Measurements from ENCODE around the gene TMEM63C. TPM values are rescaled to one million over a fixed set of nuclear protein-coding genes. Genes with fewer than 3 reads are reported as not detected.
A peak's percentile ranks its signal among the peaks of the same experiment; 100 is the strongest.

TMEM63C gene
- polyA plus RNA-seq (ENCODE audit: low read depth in 6 of 6), result under 1 TPM in 1 of 6 donors, not detected in 5; 0.44 TPM

DNA sequence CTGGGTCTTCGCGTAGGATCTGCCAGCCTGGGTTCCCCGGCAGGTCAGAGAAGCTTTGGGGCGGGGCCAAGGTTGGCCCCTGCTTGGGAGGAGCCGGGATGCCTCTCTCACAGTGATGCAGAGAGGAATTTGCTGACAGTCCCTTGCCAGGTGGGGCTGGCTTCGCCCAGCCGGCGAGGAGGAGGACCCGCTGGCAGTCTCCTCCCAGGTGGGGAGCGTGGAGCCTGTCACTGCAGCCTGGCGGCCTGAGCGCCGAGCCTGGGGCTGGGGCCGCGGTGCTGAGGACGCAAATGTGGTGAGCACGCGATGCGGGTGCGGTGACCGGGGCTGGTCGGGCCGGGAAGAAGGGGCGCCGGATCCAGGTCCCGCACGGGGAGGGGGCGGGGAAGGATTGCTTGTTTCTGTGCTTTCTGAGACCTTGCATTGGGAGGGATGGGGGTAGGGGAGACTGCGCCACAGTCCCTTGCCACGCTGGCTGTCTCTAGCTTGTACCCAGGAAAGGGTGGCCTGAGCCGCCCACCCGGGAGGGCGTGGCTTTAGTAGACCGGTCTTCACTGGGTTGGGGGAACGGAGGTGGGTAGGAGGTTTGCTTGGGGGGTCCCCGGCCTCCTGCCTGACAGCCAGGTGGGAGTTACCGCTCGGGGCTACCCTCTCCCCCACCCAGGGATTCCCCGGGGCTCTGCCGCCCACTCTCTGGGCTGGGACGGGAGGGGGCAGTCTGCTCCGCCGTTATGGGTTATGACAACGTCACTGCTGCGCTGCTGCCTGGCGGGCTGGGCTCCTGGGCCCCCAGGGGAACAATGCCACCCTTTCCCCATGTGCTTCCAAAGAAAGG, at the start of gene TMEM63C:
TMEM63C (plus strand) TSS at position 196 of the 835 bp plus-strand sequence. CDS start 37,016 bp downstream, outside the sequence.
- Mint-ChIP-seq H3K4me3 (peak within 1 kb of the TSS; percentile 77 to 93 (median 87)), H3K9me3 (peaks cover 0 to 1% (median 0%) of the 10 kb centered on the region in 7 donors)

GRCh38 chr14:77131871-77132486, 49.6 kb upstream of the TMEM63C start:
- H3K4me3 Mint-ChIP-seq, result no peak overlapping the region

More for the DNA sequence above, at the start of gene TMEM63C:
- ATAC-seq (ENCODE audit: low read depth in 2 of 2) (peak; percentile 75 to 78), DNase-seq (peak; percentile 39)
- H3K36me3 Mint-ChIP-seq, result no peaks in the 10 kb centered on the region
- peak within 1 kb of the TSS in 4 of 6 donors; percentile 4 to 69 (median 42) for H3K27ac Mint-ChIP-seq
- peaks cover 12 to 21% (median 20%) of the 10 kb centered on the region in 3 donors for H3K4me1 Mint-ChIP-seq
- H3K27me3 Mint-ChIP-seq, result peaks cover 11 to 51% (median 18%) of the 10 kb centered on the region in 3 donors

DNA sequence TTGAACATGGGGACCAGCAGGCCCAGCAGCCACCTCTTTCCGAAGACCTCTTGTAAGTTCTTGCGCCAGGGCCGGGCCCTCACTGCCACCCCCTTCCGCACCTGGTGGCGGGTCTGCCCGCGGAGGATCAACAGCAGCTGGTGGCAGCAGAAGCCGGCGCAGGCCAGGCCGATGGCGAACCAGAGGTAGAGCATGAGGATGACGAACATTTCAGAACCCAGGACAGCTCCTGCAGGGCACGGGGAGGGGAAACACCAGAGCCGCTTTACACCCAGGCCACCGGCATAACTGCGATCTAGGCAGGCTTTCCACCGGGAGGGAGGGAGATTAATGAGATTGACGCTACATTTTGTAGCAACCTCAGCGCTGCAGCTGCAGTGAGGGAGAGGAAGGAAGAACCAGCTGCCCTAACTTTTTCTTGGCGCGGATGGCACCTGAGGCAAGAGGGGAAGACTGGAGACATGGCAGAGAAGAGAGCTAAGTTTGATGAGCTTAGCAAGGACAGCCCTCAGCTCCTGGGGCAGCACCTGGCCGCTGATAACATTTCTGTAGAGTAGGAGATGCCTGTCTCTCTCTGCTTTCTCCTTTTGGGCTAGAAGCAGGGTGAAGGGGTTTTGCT, 47.8 kb upstream of the TMEM63C start:
- ATAC-seq (ENCODE audit: low read depth in 2 of 2), result peak; percentile 94 to 96
- Mint-ChIP-seq H3K36me3 (peaks cover 0 to 21% of the 10 kb centered on the region in 2 donors), H3K27ac (peak overlapping the region in 2 of 6 donors; percentile 4 to 75), H3K4me3 (no peak overlapping the region), H3K4me1 (peaks cover 7 to 14% (median 14%) of the 10 kb centered on the region in 3 donors), H3K27me3 (peaks cover 65 to 98% (median 89%) of the 10 kb centered on the region in 3 donors), H3K9me3 (peaks cover 0 to 8% (median 0%) of the 10 kb centered on the region in 7 donors)
- DNase-seq, result peak; percentile 75

More at GRCh38 chr14:77131871-77132486, 49.6 kb upstream of the TMEM63C start:
- ATAC-seq (ENCODE audit: low read depth in 2 of 2) (no peak), DNase-seq (no peak)
- Mint-ChIP-seq H3K36me3 (peaks cover 0 to 21% of the 10 kb centered on the region in 2 donors), H3K27ac (no peak overlapping the region), H3K27me3 (peaks cover 63 to 96% (median 85%) of the 10 kb centered on the region in 3 donors), H3K9me3 (peaks cover 0 to 8% (median 0%) of the 10 kb centered on the region in 7 donors), H3K4me1 (peaks cover 7 to 11% (median 10%) of the 10 kb centered on the region in 3 donors)

DNA sequence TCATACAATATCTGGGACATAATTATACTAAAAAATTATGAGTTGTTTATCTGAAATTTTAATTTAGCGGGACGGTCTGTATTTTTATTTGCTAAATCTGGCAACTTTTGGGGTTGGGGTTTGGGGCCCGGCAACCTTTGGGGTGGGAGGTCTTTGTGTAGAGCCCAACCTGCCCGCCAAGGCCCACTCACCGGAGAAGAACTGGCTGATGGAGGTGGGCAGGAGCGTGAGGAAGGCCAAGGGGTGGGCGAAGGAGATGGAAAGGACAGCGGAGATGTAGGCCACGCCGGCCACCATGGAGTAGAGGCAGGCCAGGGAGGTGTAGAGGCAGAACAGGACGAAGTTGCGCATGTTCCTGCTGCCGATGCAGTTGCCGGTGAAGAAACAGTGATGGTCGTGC, 42.6 kb upstream of the TMEM63C start:
- Mint-ChIP-seq H3K9me3 (no peaks in the 10 kb centered on the region), H3K27ac (no peak overlapping the region), H3K4me1 (peaks cover 32 to 38% (median 32%) of the 10 kb centered on the region in 3 donors), H3K4me3 (peak overlapping the region in 6 of 8 donors; percentile 73 to 86 (median 81)), H3K36me3 (peaks cover 0 to 1% of the 10 kb centered on the region in 2 donors), H3K27me3 (peaks cover 73 to 89% (median 87%) of the 10 kb centered on the region in 3 donors)
- DNase-seq, result no peak
- ATAC-seq (ENCODE audit: low read depth in 2 of 2), result no peak

GRCh38 chr14:77139540-77140358, 41.8 kb upstream of the TMEM63C start:
- H3K4me3 Mint-ChIP-seq, result peak overlapping the region; percentile 73 to 93 (median 84)
- peaks cover 73 to 89% (median 87%) of the 10 kb centered on the region in 3 donors for H3K27me3 Mint-ChIP-seq
- H3K4me1 Mint-ChIP-seq, result peaks cover 29 to 37% (median 31%) of the 10 kb centered on the region in 3 donors

DNA sequence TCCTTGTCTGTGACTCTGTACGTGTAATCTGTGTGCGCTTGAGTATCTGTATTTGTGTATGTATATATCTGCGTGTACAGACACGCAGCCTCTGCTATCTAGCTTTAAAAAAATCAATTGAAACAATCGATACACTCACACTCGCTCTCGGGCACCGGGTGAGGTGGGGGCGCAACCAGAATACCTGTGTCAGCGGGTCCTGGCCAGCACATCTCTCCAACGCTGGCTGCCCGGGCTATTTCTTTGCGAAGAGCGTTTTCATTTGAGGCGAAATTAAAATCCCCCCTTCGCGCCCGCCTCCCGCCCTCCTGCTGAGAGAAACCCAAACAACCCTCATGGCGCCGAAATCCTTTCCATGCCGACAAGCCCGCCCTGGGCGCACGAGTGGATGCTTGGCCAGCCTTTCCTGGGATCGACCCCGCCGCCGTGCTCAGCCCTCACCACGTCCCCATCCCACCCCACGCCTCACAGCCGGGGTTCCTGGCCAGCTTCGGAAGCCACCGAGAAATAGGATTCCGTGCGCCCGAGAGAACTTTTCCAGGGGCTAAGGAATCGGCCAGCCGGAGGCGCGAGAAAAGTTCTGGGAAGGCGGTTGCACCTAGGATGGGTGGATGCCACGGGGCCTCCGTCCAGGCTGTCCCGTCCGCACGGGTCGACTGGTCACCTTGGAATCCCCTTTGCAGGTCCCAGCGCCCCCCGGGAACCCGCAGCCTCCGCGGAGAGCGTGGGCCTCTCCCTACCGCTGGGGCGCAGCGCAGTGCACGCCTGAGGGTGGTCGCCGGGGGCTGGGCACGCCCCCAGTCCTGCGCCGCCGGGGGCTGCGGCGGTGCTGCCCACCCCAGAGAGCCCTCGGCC, 41.0 kb upstream of the TMEM63C start:
- H3K9me3 Mint-ChIP-seq, result no peaks in the 10 kb centered on the region
- ATAC-seq (ENCODE audit: low read depth in 2 of 2) (no peak), DNase-seq (no peak)
- H3K4me1 Mint-ChIP-seq, result peaks cover 29 to 37% (median 31%) of the 10 kb centered on the region in 3 donors
- H3K4me3 Mint-ChIP-seq, result peak overlapping the region; percentile 73 to 93 (median 84)
- H3K36me3 Mint-ChIP-seq, result no peaks in the 10 kb centered on the region
- H3K27ac Mint-ChIP-seq, result peak overlapping the region in 2 of 6 donors; percentile 75 to 78
- H3K27me3 Mint-ChIP-seq, result peaks cover 73 to 89% (median 88%) of the 10 kb centered on the region in 3 donors

More at GRCh38 chr14:77139540-77140358, 41.8 kb upstream of the TMEM63C start:
- Mint-ChIP-seq H3K9me3 (no peaks in the 10 kb centered on the region), H3K27ac (peak overlapping the region in 1 of 6 donors; percentile 78), H3K36me3 (no peaks in the 10 kb centered on the region)
- ATAC-seq (ENCODE audit: low read depth in 2 of 2) (peak; percentile 78 to 84), DNase-seq (peak; percentile 48)

DNA sequence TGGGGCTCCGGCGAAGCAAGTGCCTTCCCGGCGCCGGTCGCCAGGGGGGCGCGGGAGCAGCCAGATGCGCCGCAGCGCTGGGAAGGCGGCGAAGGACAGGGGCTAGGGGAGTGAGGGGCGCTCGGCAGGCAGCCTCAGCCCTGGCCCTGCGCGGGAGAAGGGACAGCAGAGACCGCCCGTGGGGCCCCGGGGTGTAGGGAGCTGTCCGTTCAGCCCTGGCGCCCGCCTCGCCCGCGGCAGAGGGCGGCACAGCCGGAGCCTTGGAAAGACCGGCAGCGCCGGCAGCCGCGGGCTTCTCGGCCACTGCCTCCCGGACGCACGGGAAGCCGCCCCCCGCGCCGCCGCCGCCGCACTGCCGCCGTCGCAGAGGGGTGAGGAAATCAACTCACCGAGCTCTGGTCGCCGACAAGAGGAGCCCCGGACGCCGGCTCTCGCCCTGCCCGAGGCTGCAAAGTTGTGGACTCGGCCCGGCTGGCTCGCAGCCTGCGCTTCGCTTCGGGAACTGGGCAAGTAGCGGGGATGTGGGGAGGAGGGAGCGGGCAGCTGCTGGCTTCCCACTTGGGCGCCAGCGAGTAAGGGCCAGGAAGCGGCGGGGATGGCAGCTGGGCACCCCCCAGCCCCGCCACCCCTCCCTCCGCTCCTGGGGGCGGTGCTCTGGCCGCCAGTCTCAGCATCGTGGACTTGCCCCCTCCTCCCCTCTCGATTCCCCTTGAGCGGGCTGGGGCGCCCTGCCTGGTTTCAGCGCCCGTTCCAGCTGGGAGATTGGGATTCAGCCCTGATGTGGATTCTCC, 40.2 kb upstream of the TMEM63C start, which contains the start of gene ZDHHC22:
ZDHHC22 (minus strand) TSS at position 578 of the 791 bp plus-strand sequence. CDS start 2,053 bp downstream, outside the sequence.
- H3K9me3 Mint-ChIP-seq, result no peaks in the 10 kb centered on the region
- H3K4me3 Mint-ChIP-seq, result peak within 1 kb of the TSS; percentile 73 to 93 (median 84)
- no peaks in the 10 kb centered on the region for H3K36me3 Mint-ChIP-seq
- ATAC-seq (ENCODE audit: low read depth in 2 of 2), result peak; percentile 46 to 54
- peaks cover 68 to 90% (median 88%) of the 10 kb centered on the region in 3 donors for H3K27me3 Mint-ChIP-seq
- no peak for DNase-seq
- peaks cover 29 to 37% (median 31%) of the 10 kb centered on the region in 3 donors for H3K4me1 Mint-ChIP-seq
- H3K27ac Mint-ChIP-seq, result peak within 1 kb of the TSS in 1 of 6 donors; percentile 67

GRCh38 chr14:77142005-77142800, 39.4 kb upstream of the TMEM63C start:
- H3K27me3 Mint-ChIP-seq, result peaks cover 68 to 90% (median 86%) of the 10 kb centered on the region in 3 donors
- no peaks in the 10 kb centered on the region for H3K36me3 Mint-ChIP-seq
- ATAC-seq (ENCODE audit: low read depth in 2 of 2) (no peak), DNase-seq (no peak)
- H3K4me3 Mint-ChIP-seq, result peak overlapping the region; percentile 58 to 88 (median 82)
- H3K9me3 Mint-ChIP-seq, result no peaks in the 10 kb centered on the region
- H3K27ac Mint-ChIP-seq, result peak overlapping the region in 1 of 6 donors; percentile 67
- H3K4me1 Mint-ChIP-seq, result peaks cover 29 to 37% (median 31%) of the 10 kb centered on the region in 3 donors

- no peaks in the 10 kb centered on the region for H3K36me3 Mint-ChIP-seq
- H3K4me1 Mint-ChIP-seq, result peaks cover 29 to 37% (median 31%) of the 10 kb centered on the region in 3 donors
- peak overlapping the region in 1 of 8 donors; percentile 12 for H3K4me3 Mint-ChIP-seq
- ATAC-seq (ENCODE audit: low read depth in 2 of 2), result no peak
- H3K27ac Mint-ChIP-seq, result peak overlapping the region in 2 of 6 donors; percentile 8
- peaks cover 0 to 4% (median 0%) of the 10 kb centered on the region in 7 donors for H3K9me3 Mint-ChIP-seq
- DNase-seq, result no peak
- peaks cover 64 to 82% (median 81%) of the 10 kb centered on the region in 3 donors for H3K27me3 Mint-ChIP-seq
Measured at GRCh38 chr14:77143071-77143470, 38.5 kb upstream of the TMEM63C start.

- Mint-ChIP-seq H3K4me3 (no peak overlapping the region), H3K36me3 (no peaks in the 10 kb centered on the region), H3K4me1 (peaks cover 19 to 26% (median 23%) of the 10 kb centered on the region in 3 donors), H3K27me3 (peaks cover 61 to 79% (median 79%) of the 10 kb centered on the region in 3 donors), H3K27ac (no peak overlapping the region), H3K9me3 (peaks cover 0 to 4% (median 0%) of the 10 kb centered on the region in 7 donors)
- DNase-seq, result no peak
- ATAC-seq (ENCODE audit: low read depth in 2 of 2), result no peak
Measured at GRCh38 chr14:77144412-77145115, 37.0 kb upstream of the TMEM63C start.

Data from naive B cell (primary cell).